DOHH2 (cell line): ENCODE data around the gene CDCA3.

Experiments used
- H3F3A ChIP-seq: fragments of 200-600 bp; sonication (generic), shearing (Covaris generic); 2 replicates; pipeline ENCODE4 v1.6.0; 2016; ENCODE audit warnings: antibody characterized with exemption, mild to moderate bottlenecking; ENCODE audit not compliant: control insufficient read depth, insufficient read depth
- H3K27ac ChIP-seq: fragments of 200-600 bp; sonication (generic); 2 replicates; pipeline ENCODE4 v1.5.1; 2014; ENCODE audit warnings: low read depth, mild to moderate bottlenecking, low read length, moderate library complexity
- H3K27me3 ChIP-seq: fragments of 200-600 bp; sonication (generic); 2 replicates; pipeline ENCODE4 v1.6.1; 2014; ENCODE audit warnings: mild to moderate bottlenecking, low read length, mixed read lengths; ENCODE audit not compliant: control insufficient read depth
- H3K36me3 ChIP-seq: fragments of 200-600 bp; sonication (generic); 2 replicates; pipeline ENCODE4 v1.6.1; 2014; ENCODE audit warnings: mild to moderate bottlenecking, low read length, moderate library complexity, mixed read lengths; ENCODE audit not compliant: control insufficient read depth
- H3K4me1 ChIP-seq: fragments of 200-600 bp; sonication (generic); 2 replicates; pipeline ENCODE4 v1.6.1; 2014; ENCODE audit warnings: mild to moderate bottlenecking, low read length, mixed read lengths; ENCODE audit not compliant: control insufficient read depth
- H3K4me2 ChIP-seq: fragments of 200-600 bp; sonication (generic); 2 replicates; pipeline ENCODE4 v1.6.0; 2014; ENCODE audit warnings: mild to moderate bottlenecking, low read length, moderate library complexity
- H3K4me3 ChIP-seq: fragments of 200-600 bp; sonication (generic); 2 replicates; pipeline ENCODE4 v1.5.1; 2014; ENCODE audit warnings: mild to moderate bottlenecking, low read length, mixed read lengths
- H3K79me2 ChIP-seq: fragments of 200-600 bp; sonication (generic); 2 replicates; pipeline ENCODE4 v1.6.1; 2014; ENCODE audit warnings: mild to moderate bottlenecking, low read length, mixed read lengths; ENCODE audit not compliant: control insufficient read depth
- H3K9me2 ChIP-seq: fragments of 200-600 bp; sonication (generic); replicated peaks from 2 replicates; pipeline ENCODE4 v1.6.1; 2014; ENCODE audit warnings: mild to moderate bottlenecking, low read length, mixed read lengths; ENCODE audit not compliant: control insufficient read depth
- H3K9me3 ChIP-seq: fragments of 200-600 bp; sonication (generic); 2 replicates; pipeline ENCODE4 v1.6.1; 2014; ENCODE audit warnings: antibody characterized with exemption, low read length, mixed read lengths; ENCODE audit not compliant: control insufficient read depth, insufficient read depth
- H4K20me1 ChIP-seq: fragments of 200-600 bp; sonication (generic); 2 replicates; pipeline ENCODE4 v1.6.0; 2014; ENCODE audit warnings: low read depth, mild to moderate bottlenecking, antibody characterized with exemption, low read length, moderate library complexity; ENCODE audit not compliant: control insufficient read depth, insufficient read depth
- CTCF ChIP-seq: fragments of 200-600 bp; sonication (generic); IDR thresholded peaks from one replicate; pipeline ENCODE4 v1.5.1; 2014; ENCODE audit warnings: antibody characterized with exemption, mild to moderate bottlenecking, low read depth, low read length; ENCODE audit not compliant: poor library complexity, severe bottlenecking
- EZH2phosphoT487 ChIP-seq: fragments of 200-600 bp; sonication (generic); IDR thresholded peaks from 2 replicates; pipeline ENCODE4 v1.6.1; 2017; ENCODE audit warnings: borderline replicate concordance, mild to moderate bottlenecking, antibody characterized with exemption, low read length, moderate library complexity, mixed read lengths

Gene CDCA3

DNA sequence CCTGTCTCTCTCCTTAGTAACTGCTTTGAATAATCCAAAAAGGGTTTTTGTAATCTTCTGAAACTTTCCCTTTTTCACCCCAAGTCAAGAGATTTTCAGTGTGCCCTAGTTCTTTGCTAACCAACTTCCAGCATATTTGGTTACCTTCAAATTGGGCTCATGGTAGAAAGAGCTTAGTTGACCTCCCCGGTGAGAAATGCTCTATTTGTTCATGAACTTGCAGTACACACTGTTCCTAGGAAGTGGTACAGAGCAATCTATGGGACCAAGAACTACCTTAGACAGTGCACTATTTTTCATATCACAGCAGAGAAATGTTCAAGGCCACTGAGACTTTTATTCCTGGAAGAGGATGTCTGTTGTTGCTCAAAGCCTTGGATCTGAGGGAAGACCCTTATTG lies 2.5 kb upstream of the CDCA3 start:
- H3K79me2 ChIP-seq: peaks cover 51% of the 10 kb centered on the region
- H3K27me3 ChIP-seq: no peaks in the 10 kb centered on the region
- H3F3A ChIP-seq: no peaks in the 10 kb centered on the region; the same call in 1 of the 2 replicates
- no peak overlapping the region for H3K27ac ChIP-seq
- H3K9me3 ChIP-seq: no peaks in the 10 kb centered on the region
- H3K4me1 ChIP-seq: peaks cover 32% of the 10 kb centered on the region
- peak overlapping the region; percentile 99 for H3K4me2 ChIP-seq
- no peaks in the 10 kb centered on the region for H3K9me2 ChIP-seq
- H3K4me3 ChIP-seq: peak overlapping the region; percentile 77
- no peaks in the 10 kb centered on the region for H4K20me1 ChIP-seq
- TF ChIP-seq CTCF (no peak), EZH2phosphoT487 (no peak)
- peaks cover 73% of the 10 kb centered on the region for H3K36me3 ChIP-seq

- Histone ChIP-seq H3K27ac (0 out of 2 replicates have a peak overlapping the region, but pooled peaks have one; percentile 23), H3K27me3 (no peaks in the 10 kb centered on the region), H3K36me3 (peaks cover 73% of the 10 kb centered on the region), H4K20me1 (no peaks in the 10 kb centered on the region), H3F3A (no peaks in the 10 kb centered on the region; the same call in 1 of the 2 replicates), H3K79me2 (peaks cover 51% of the 10 kb centered on the region), H3K4me1 (peaks cover 32% of the 10 kb centered on the region), H3K9me3 (no peaks in the 10 kb centered on the region), H3K4me3 (peak overlapping the region; percentile 77), H3K9me2 (no peaks in the 10 kb centered on the region), H3K4me2 (peak overlapping the region; percentile 99)
- TF ChIP-seq CTCF (no peak), EZH2phosphoT487 (no peak)
Observed at GRCh38 chr12:6852651-6853354, 1.7 kb upstream of the CDCA3 start.

DNA sequence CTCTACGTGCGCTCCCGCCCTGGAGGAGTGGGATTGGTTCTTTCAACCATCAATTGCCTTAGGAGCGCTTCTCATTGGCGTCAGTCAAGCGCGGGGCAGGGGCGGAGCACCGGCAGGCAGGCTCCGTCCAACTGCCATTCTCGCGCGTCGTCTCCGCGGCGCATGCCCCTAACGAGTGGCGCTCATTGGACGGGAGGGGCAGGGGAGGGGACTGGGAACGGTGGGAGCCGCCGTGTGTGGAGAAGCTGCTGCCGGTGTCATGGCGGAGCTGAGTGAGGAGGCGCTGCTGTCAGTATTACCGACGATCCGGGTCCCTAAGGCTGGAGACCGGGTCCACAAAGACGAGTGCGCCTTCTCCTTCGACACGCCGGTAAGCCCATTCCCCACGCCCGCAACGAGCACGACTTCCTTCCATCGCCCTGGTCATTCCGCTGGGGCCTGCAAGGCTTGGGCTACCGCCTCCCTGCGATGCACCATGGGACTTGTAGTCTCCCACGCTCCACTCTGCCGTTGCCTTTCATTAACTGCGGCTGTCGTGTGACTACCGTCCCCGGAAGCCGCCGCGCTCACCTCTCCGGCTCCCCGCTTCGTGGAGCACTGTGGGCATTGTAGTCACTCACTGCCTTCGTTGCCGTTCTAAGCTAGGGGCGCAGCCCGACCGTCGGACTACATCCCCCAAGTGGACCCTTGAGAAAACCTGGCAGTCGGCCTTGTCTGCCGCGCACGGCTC lies 1.0 kb upstream of the CDCA3 start, which contains the start of gene USP5:
Gene USP5 (plus strand): TSS at position 230 of the 730 bp plus-strand sequence. CDS start 30 bp downstream, at position 260.
- Histone ChIP-seq H3K4me2 (peak within 1 kb of the TSS; percentile 99), H3K4me3 (peak within 1 kb of the TSS; percentile 77), H3K36me3 (peaks cover 73% of the 10 kb centered on the region), H3K9me2 (no peaks in the 10 kb centered on the region), H3K79me2 (peaks cover 51% of the 10 kb centered on the region), H3F3A (no peaks in the 10 kb centered on the region; the same call in 1 of the 2 replicates), H3K4me1 (peaks cover 32% of the 10 kb centered on the region), H3K27me3 (no peaks in the 10 kb centered on the region), H3K9me3 (no peaks in the 10 kb centered on the region), H4K20me1 (no peaks in the 10 kb centered on the region), H3K27ac (peak within 1 kb of the TSS; percentile 64)
- no peak for TF ChIP-seq EZH2phosphoT487
- no peak for TF ChIP-seq CTCF
